Naive B cell (primary cell): ENCODE measurements around the gene MFN2. TPM values are rescaled to one million over a fixed set of nuclear protein-coding genes. Genes with fewer than 3 reads are reported as not detected.

Experiments
- ATAC-seq, 2 donors: fragments of 150-1000 bp; cut with Tn5 transposase; 2 replicates each; pipeline ENCODE4 v1.10.0; 2021; ENCODE audit warnings: low read depth in 2 of 2, mild to moderate bottlenecking in 2 of 2, moderate library complexity in 2 of 2
- DNase-seq: peaks from one replicate; pipeline ENCODE4 v3.0.0; 2022
- H3K27ac Mint-ChIP-seq, 6 donors: one replicate each; pipeline ENCODE4 v1.8.0; 2020 to 2022; ENCODE audit warnings: mild to moderate bottlenecking in 6 of 6, mixed read lengths in 6 of 6, moderate library complexity in 5 of 6, inconsistent platforms in 2 of 6
- H3K27me3 Mint-ChIP-seq, 3 donors: one replicate each; pipeline ENCODE4 v1.8.0; 2021 to 2022; ENCODE audit warnings: mixed read lengths in 3 of 3, mild to moderate bottlenecking in 1 of 3
- H3K36me3 Mint-ChIP-seq, 2 donors: one replicate each; pipeline ENCODE4 v1.8.0; 2020 to 2022; ENCODE audit warnings: mixed read lengths in 2 of 2, inconsistent platforms in 1 of 2, mild to moderate bottlenecking in 1 of 2
- H3K4me1 Mint-ChIP-seq, 3 donors: one replicate each; pipeline ENCODE4 v1.8.0; 2020 to 2022; ENCODE audit warnings: mixed read lengths in 3 of 3, inconsistent platforms in 1 of 3, mild to moderate bottlenecking in 1 of 3, moderate library complexity in 1 of 3
- H3K4me3 Mint-ChIP-seq, 8 donors: one replicate each; pipeline ENCODE4 v1.8.0; 2020 to 2022; ENCODE audit warnings: mild to moderate bottlenecking in 8 of 8, mixed read lengths in 8 of 8, moderate library complexity in 8 of 8, inconsistent platforms in 2 of 8
- H3K9me3 Mint-ChIP-seq, 7 donors: one replicate each; pipeline ENCODE4 v1.8.0; 2020 to 2022; ENCODE audit warnings: mixed read lengths in 7 of 7, mild to moderate bottlenecking in 5 of 7, inconsistent platforms in 2 of 7, moderate library complexity in 1 of 7
- polyA plus RNA-seq, 6 donors: library from polyadenylated mRNA; unstranded; fragments of 300-500 nt; fragmentation: Illumina TruSeq; gene quantifications; one replicate each; pipeline ENCODE4 v1.2.3, GENCODE V29; 2021; ENCODE audit warnings: low read depth in 6 of 6

MFN2 gene
- polyA plus RNA-seq, 6 donors from 2014 or later: 27.5 to 39.9 (median 35.9) TPM

DNA sequence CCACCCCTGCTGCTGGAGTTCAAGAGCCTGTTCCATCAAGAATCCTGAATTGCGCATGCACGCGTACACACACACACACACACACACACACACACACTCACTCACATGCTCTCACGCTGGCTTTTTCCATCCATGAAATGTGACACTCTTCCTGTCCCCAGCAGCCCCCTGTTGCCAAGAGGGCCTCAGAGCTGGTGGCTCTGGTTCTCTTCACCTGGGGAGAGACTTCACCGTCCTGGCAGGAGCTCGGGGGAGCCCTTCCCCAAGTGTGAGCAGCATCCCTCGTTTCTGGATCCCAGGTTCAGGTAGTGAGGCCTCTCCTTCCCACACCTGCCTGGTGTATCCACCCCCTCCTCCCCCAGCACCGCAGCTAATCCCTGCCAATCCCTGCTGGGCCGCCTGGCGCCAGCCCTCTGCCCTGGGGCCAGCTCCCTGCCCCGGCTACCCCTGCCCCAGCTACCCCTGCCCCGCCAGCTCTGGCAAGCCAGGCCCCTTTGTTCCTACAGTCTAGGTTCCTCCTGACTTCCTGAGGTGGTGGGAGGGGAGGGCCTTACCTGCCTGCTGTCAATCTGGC, 35.8 kb upstream of the MFN2 start:
- H3K27ac Mint-ChIP-seq: no peak overlapping the region
- H3K9me3 Mint-ChIP-seq: no peaks in the 10 kb centered on the region
- H3K4me1 Mint-ChIP-seq: no peaks in the 10 kb centered on the region
- DNase-seq: no peak
- no peaks in the 10 kb centered on the region for H3K27me3 Mint-ChIP-seq
- no peak for ATAC-seq
- no peaks in the 10 kb centered on the region for H3K36me3 Mint-ChIP-seq
- H3K4me3 Mint-ChIP-seq: peak overlapping the region in 1 of 8 donors; percentile 9

DNA sequence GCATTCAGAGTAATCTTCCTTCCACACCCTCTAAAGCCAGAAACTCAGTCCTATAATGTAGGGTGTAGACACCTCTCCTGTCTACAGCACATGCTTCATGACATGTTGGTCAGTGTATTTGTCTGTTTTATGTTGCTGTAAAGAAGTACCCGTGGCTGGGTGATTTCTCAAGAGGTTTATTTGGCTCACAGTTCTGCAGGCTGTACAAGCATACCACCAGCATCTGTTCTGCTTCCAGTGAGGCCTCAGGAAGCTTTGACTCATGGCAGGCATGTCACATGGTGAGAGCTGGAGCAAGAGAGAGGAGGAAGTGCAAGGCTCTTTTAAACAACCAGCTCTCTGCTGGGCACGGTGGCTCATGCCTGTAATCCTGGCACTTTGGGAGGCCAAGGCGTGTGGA, 33.6 kb upstream of the MFN2 start:
- Mint-ChIP-seq H3K9me3 (no peaks in the 10 kb centered on the region), H3K36me3 (no peaks in the 10 kb centered on the region), H3K27me3 (no peaks in the 10 kb centered on the region), H3K4me1 (no peaks in the 10 kb centered on the region), H3K27ac (no peak overlapping the region), H3K4me3 (no peak overlapping the region)
- DNase-seq (no peak), ATAC-seq (no peak)

DNA sequence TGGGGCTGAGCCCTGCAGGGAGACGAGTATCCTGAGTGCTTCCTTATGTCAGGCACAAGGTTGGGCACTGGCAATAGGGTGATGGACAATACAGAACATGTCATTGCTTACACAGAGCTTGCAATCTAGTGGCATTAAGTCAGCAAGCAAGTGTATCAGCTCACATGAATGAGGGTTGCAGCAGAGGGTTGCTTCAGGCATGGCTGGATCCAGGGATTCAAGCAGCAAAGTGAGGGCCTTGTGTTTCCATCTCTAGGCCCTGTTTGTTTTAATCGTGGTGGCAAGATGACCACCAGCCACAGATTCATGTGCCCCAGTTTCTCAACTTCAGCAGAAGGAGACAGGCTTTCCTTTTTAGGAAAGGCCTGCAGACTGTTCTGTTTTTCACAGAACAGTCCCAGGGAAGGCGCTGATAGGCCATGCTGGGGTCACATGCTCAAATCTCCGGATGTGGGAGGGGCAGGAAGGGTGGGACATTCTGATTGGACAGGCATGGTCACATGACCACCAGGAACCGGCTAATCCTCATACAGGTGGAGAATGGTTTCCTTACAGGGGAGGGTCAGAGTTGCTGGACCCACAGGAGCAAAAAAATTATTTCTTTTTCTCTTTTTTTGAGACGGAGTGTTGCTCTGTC, 31.3 kb upstream of the MFN2 start:
- Mint-ChIP-seq H3K9me3 (no peaks in the 10 kb centered on the region), H3K4me3 (no peak overlapping the region)

DNA sequence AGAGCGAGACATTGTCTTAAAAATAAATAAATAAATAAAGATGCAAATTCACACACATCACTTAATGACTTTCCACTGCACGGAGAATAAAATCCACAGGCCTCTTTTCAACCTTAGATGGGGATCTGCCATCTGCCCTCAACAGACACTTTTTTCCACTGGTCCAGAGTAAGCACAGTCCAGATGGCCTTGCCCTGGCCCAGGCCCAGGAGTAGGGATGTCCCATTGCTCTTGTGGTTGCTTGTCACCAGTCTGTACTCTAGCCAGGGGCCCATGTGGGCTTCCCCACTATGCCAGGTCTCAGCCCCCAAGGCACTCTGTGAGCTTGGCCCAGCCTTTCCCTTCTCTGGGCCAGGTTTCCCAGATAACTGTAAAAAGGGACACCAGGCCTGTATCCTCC, 28.3 kb upstream of the MFN2 start:
- Mint-ChIP-seq H3K27me3 (no peaks in the 10 kb centered on the region), H3K4me3 (no peak overlapping the region), H3K4me1 (no peaks in the 10 kb centered on the region), H3K9me3 (no peaks in the 10 kb centered on the region), H3K36me3 (no peaks in the 10 kb centered on the region), H3K27ac (no peak overlapping the region)
- DNase-seq (no peak), ATAC-seq (no peak)

More for the DNA sequence above, 31.3 kb upstream of the MFN2 start:
- DNase-seq (no peak), ATAC-seq (no peak)
- Mint-ChIP-seq H3K4me1 (no peaks in the 10 kb centered on the region), H3K36me3 (no peaks in the 10 kb centered on the region), H3K27me3 (no peaks in the 10 kb centered on the region), H3K27ac (no peak overlapping the region)

- Mint-ChIP-seq H3K9me3 (no peaks in the 10 kb centered on the region), H3K27me3 (no peaks in the 10 kb centered on the region), H3K4me1 (no peaks in the 10 kb centered on the region), H3K4me3 (no peak overlapping the region), H3K27ac (no peak overlapping the region), H3K36me3 (peaks cover 0 to 4% of the 10 kb centered on the region in 2 donors)
- ATAC-seq: no peak
- DNase-seq: no peak
These were observed 27.7 kb upstream of the MFN2 start for GRCh38 chr1:11952455-11953109.

- Mint-ChIP-seq H3K27ac (peak overlapping the region in 1 of 6 donors; percentile 64), H3K4me1 (peaks cover 0 to 2% (median 2%) of the 10 kb centered on the region in 3 donors), H3K4me3 (no peak overlapping the region), H3K36me3 (peaks cover 0 to 4% of the 10 kb centered on the region in 2 donors), H3K9me3 (no peaks in the 10 kb centered on the region), H3K27me3 (no peaks in the 10 kb centered on the region)
- DNase-seq: no peak
- no peak for ATAC-seq
These were observed 25.0 kb upstream of the MFN2 start for GRCh38 chr1:11955221-11955620.

GRCh38 chr1:11957398-11957797, 22.8 kb upstream of the MFN2 start:
- Mint-ChIP-seq H3K36me3 (peaks cover 0 to 4% of the 10 kb centered on the region in 2 donors), H3K4me3 (no peak overlapping the region), H3K27me3 (no peaks in the 10 kb centered on the region), H3K9me3 (no peaks in the 10 kb centered on the region), H3K27ac (no peak overlapping the region), H3K4me1 (peaks cover 0 to 8% (median 3%) of the 10 kb centered on the region in 3 donors)
- no peak for ATAC-seq
- no peak for DNase-seq

- no peak for DNase-seq
- no peaks in the 10 kb centered on the region for H3K27me3 Mint-ChIP-seq
- no peak for ATAC-seq
- H3K9me3 Mint-ChIP-seq: no peaks in the 10 kb centered on the region
- peaks cover 0 to 8% (median 3%) of the 10 kb centered on the region in 3 donors for H3K4me1 Mint-ChIP-seq
- no peak overlapping the region for H3K27ac Mint-ChIP-seq
- H3K4me3 Mint-ChIP-seq: no peak overlapping the region
- peaks cover 0 to 4% of the 10 kb centered on the region in 2 donors for H3K36me3 Mint-ChIP-seq
These were observed 22.3 kb upstream of the MFN2 start for GRCh38 chr1:11957897-11958296.

GRCh38 chr1:11960276-11960675, 20.0 kb upstream of the MFN2 start:
- ATAC-seq (no peak), DNase-seq (no peak)
- Mint-ChIP-seq H3K9me3 (no peaks in the 10 kb centered on the region), H3K4me3 (no peak overlapping the region), H3K27ac (peak overlapping the region in 2 of 6 donors; percentile 34 to 66), H3K4me1 (peaks cover 0 to 8% (median 3%) of the 10 kb centered on the region in 3 donors), H3K36me3 (peaks cover 4 to 8% of the 10 kb centered on the region in 2 donors), H3K27me3 (no peaks in the 10 kb centered on the region)

- no peaks in the 10 kb centered on the region for H3K9me3 Mint-ChIP-seq
- DNase-seq (no peak), ATAC-seq (peak in 1 of 2 donors; percentile 37)
- peaks cover 0 to 8% (median 3%) of the 10 kb centered on the region in 3 donors for H3K4me1 Mint-ChIP-seq
- no peaks in the 10 kb centered on the region for H3K27me3 Mint-ChIP-seq
- peak overlapping the region in 2 of 6 donors; percentile 34 to 76 for H3K27ac Mint-ChIP-seq
- no peak overlapping the region for H3K4me3 Mint-ChIP-seq
- H3K36me3 Mint-ChIP-seq: peaks cover 4 to 8% of the 10 kb centered on the region in 2 donors
These were observed 19.5 kb upstream of the MFN2 start for GRCh38 chr1:11960715-11961114.

DNA sequence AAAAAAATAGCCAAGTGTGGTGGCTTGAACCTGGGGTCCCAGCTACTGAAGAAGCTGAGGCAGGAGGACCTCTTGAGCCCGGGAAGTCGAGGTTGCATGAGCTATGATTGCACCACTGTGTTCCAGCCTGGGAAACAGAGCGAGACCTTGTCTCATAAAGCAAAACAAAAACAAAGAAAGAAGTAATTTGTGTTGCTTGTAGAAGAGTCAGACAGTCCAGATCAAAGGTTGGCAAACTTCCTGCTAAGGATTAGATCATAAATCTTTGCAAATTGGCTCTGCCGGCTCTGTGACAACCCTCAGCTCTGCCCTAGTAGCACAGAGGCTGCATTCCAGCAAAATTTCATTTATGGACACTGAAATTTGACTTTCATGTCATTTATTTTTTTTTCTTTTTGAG, 19.0 kb upstream of the MFN2 start:
- Mint-ChIP-seq H3K27ac (no peak overlapping the region), H3K27me3 (no peaks in the 10 kb centered on the region), H3K9me3 (no peaks in the 10 kb centered on the region), H3K4me3 (no peak overlapping the region), H3K4me1 (peaks cover 0 to 8% (median 3%) of the 10 kb centered on the region in 3 donors), H3K36me3 (peaks cover 4 to 8% of the 10 kb centered on the region in 2 donors)
- ATAC-seq: no peak
- DNase-seq: no peak

DNA sequence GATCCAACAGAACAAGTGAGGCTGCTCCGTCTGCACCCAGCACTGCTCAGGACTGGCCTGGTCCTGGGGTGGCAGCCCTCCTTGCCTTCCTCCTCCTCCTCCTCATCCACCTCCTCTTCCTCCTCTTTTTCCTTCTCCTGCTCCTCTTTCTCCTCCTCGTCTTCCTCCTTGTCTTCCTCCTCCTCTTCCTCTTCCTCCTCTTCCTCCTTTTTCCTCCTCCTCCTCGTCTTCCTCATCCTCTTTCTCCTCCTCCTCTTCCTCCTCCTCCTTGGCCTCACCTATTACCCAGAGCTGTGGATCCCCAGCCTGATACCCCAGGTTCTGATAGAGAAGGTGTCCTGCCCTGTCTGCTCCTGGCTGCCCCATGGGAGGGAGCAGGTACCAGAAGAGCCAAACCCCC, 16.6 kb upstream of the MFN2 start:
- Mint-ChIP-seq H3K4me3 (no peak overlapping the region), H3K27me3 (no peaks in the 10 kb centered on the region), H3K27ac (peak overlapping the region in 1 of 6 donors; percentile 87), H3K4me1 (peaks cover 0 to 8% (median 3%) of the 10 kb centered on the region in 3 donors), H3K36me3 (peaks cover 0 to 8% of the 10 kb centered on the region in 2 donors), H3K9me3 (no peaks in the 10 kb centered on the region)
- DNase-seq (no peak), ATAC-seq (no peak)

DNA sequence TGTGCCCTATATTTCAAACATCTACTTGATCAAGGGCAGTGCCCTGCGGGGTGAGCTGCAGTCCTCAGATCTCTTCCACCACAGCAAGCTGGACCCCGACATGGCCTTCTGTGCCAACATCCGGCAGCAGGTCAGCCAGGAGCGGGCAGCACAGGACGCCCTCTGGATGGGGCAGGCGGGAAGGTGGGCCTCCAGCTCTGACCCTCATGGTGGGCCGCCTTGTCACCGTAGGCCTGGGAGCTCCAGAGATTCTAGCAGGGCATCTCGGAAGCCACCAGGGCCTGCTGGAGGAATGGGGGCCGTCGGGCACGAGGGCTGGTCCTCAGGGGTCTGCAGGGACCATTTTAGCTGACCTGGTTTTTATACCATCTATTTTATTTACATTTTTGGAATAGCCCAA, 15.6 kb upstream of the MFN2 start:
- no peaks in the 10 kb centered on the region for H3K27me3 Mint-ChIP-seq
- ATAC-seq (no peak), DNase-seq (no peak)
- H3K4me3 Mint-ChIP-seq: no peak overlapping the region
- H3K4me1 Mint-ChIP-seq: peaks cover 0 to 8% (median 3%) of the 10 kb centered on the region in 3 donors
- H3K36me3 Mint-ChIP-seq: peaks cover 0 to 8% of the 10 kb centered on the region in 2 donors
- H3K27ac Mint-ChIP-seq: peak overlapping the region in 1 of 6 donors; percentile 87
- H3K9me3 Mint-ChIP-seq: no peaks in the 10 kb centered on the region

DNA sequence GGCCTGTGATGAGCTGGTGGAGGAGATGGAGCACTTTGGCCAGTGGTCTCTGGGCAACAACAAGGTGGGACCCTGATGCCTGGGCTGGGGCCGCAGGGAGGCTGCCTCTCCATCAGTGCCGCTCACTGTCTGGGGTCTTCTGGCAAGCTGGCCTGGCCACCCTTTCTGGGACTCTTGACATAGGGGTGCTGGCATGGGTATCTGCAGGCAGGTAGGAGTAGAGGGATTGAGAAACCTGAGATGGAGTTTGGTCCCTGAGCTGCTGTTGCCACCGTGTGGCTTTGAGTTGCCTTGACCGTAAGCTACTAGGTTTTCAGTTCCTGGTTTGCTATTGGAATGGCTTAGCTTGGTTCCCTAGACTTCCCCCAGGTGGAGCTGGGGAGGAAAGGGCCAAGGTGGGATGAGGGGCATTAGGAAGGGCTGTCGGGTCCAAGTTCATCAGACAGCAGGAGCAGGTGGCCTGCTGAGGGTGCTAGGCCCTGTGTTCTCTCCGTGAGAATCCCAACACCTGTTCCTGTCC, 13.2 kb upstream of the MFN2 start:
- H3K9me3 Mint-ChIP-seq: no peaks in the 10 kb centered on the region
- no peak for DNase-seq
- H3K4me1 Mint-ChIP-seq: peaks cover 0 to 1% (median 0%) of the 10 kb centered on the region in 3 donors
- H3K36me3 Mint-ChIP-seq: peaks cover 0 to 8% of the 10 kb centered on the region in 2 donors
- ATAC-seq: no peak
- peak overlapping the region in 1 of 8 donors; percentile 30 for H3K4me3 Mint-ChIP-seq
- peak overlapping the region in 2 of 6 donors; percentile 78 for H3K27ac Mint-ChIP-seq
- no peaks in the 10 kb centered on the region for H3K27me3 Mint-ChIP-seq
